Mucosa of gallbladder (tissue), 1 donor: ENCODE results near the gene BAIAP2L1. TPM values are rescaled to one million over a fixed set of nuclear protein-coding genes. Genes with fewer than 3 reads are reported as not detected.
"Not testable (repeated sequence)": the region's sequence is repeated elsewhere in the genome, so short reads cannot be mapped to it uniquely, and the experiment has no call there.

ENCODE experiments used
- DNase-seq: peaks from one replicate; pipeline ENCODE4 v3.0.0-alpha.2; 2020; ENCODE audit warnings: low spot score
- total RNA-seq: library from RNA; stranded (reverse); gene quantifications from one replicate; pipeline ENCODE4 v1.2.1, GENCODE V29; 2021
- donor health status: DM: no; HTN: no; CAD: no.

The BAIAP2L1 gene
- total RNA-seq: 55.8 TPM

DNA sequence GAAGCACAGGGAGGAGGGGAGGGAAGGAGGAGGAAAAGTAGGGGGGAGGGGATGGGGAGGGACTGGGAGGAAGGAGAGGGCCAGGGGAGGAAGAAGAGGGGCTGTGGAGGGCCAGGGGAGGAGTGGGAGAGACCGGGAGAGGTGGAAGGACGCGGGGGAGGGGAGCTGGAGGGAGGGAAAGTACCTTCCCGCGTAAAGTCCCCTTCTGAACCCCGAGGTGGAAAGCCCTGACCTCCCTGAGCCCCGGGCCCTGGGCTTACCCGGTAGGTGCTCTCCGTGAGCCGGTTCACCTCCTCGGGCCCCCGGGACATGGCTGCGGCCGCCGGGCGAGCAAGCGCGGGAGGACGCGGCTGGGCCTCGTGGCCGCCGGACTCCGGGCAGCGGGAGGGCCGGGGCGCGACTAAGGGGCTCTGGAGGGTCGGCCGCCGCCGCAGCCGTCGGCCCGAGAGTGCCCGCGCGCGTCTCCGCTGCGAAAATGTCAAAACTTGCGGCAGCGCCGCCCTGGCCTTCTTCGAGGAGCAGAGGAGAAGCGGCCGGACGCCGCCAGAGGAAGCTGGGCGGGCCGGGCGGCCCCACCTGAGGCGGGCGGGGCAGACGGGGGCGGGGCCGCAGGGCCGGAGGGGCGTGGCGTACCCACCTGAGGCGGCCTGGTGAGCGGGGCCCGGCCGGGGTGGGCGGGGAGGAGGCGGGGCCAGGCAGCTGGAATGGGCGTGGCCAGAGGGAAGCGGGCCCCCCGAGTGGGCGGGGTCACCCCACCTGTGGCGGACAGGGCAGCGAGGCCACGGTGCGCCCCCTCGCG lies at the start of gene BAIAP2L1:
BAIAP2L1 (minus strand) TSS at position 549 of the 799 bp plus-strand sequence; CDS start at position 311, 238 bp downstream.
- peak; percentile 93 for DNase-seq

- DNase-seq: no peak
Measured at GRCh38 chr7:98448766-98449165, 47.9 kb upstream of the BAIAP2L1 start.

GRCh38 chr7:98440992-98441391 lies 40.1 kb upstream of the BAIAP2L1 start:
- DNase-seq: not testable (repeated sequence)

- DNase-seq: no peak
Measured at GRCh38 chr7:98439484-98439883, 38.6 kb upstream of the BAIAP2L1 start.

- no peak for DNase-seq
Measured at GRCh38 chr7:98434087-98434486, 33.2 kb upstream of the BAIAP2L1 start.

GRCh38 chr7:98429799-98430198 lies 28.9 kb upstream of the BAIAP2L1 start:
- DNase-seq: no peak

GRCh38 chr7:98423043-98423442 lies 22.2 kb upstream of the BAIAP2L1 start:
- no peak for DNase-seq

DNA sequence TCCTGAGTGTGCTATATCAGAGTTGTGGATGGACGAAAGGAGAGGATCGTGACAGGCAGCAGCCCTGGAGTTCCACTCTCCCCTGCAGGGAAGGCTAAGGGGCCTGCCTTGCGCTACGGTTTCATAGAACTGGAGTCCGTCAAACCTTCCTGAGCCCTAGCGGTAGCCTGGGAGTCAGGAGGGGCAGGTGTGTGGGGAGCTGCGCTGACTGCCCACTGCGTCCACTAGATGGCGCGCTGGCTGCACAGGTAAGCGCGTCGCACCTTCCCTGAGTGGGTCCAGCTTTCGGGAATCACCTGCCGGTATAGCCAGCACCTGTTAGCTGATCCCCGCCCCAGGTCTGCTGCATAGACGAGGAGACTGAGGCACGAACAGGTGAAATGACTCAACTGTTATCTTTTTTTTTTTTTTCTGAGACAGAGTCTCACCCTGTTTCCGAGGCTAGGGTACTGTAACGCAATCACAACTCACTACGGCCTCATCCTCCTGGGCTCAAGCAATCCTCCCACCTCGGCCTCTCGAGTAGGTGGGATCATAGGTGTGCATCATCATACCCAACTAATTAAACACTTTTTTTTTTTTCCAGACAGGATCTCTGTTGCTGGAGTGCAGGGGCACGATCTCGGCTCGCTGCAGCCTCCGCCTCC lies 20.2 kb upstream of the BAIAP2L1 start:
- DNase-seq: peak; percentile 68

- DNase-seq: not testable (repeated sequence)
Measured at GRCh38 chr7:98419988-98420387, 19.1 kb upstream of the BAIAP2L1 start.

DNA sequence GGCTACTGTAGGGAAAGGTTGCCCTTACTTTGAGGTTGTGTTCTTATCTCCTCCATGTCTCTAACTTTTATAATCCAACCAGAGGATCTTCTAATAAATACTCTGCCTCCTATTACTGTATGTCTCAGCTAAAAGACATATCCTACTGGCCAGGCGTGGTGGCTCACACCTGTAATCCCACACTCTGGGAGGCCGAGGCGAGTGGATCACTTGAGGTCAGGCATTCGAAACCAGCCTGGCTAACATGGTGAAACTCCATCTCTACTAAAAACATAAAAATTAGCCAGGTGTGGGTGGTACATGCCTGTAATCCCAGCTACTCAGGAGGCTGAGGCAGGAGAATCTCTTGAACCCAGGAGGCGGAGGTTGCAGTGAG lies 18.4 kb upstream of the BAIAP2L1 start:
- DNase-seq: not testable (repeated sequence)

DNA sequence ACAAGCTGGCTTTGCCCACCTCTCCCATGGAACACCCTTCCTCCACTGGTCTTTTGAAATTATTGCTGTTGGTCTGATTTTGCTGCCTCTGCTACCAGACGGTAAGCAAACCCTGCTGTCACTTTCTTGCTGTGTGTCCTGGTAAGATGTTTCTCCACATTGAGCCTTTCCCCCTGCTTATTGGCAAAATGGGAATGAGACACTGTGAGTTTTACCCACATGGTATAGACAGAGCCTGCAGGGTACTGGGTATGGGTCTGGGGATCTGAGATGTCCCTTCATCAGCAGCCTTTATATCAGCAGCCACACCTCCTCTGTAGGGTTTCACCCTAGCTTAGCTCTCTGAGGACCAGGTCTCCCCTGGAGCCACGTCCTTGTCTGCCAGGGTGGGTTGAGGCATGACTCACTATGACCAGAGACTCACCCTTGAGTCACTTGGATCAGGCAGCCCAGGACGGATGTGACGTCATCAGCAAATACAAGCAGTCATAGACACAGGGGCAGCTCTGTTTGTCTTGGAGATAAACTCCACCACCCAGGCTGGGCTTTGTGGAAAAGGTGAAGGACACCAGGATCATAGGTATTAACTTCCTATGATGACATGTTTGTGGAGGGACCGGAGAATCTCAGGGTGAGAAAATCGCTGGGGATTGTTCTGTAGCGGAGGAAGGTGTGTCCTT lies 17.9 kb upstream of the BAIAP2L1 start:
- peak; percentile 79 for DNase-seq

- no peak for DNase-seq
Measured at GRCh38 chr7:98418271-98418635, 17.4 kb upstream of the BAIAP2L1 start.

DNA sequence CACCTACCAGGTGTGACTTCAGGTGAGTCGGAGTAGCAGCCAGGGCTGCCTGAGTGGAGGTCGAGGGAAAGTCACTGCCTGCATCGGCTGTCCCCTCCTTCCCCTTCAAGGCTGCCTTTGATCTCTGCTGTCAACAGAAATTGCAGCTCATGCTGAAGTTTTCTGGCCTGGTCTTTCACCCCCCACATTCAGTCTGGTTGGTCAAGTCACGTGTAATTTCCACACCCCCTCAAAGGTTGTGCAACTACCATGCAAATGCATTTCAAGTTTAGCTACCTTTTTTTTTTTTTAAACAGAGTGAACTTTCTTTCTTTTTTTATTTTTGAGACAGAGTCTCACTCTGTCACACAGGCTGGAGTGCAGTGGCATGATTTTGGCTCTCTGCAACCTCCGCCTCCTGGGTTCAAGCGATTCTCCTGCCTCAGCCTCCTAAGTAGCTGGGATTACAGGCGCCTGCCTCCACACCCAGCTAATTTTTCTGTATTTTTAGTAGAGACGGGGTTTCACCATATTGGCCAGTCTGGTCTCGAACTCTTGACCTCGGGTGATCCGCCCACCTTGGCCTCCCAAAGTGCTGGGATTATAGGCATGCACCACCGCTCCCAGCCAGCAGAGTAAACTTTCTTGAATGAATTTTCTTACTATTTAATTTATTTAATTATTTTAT lies 16.8 kb upstream of the BAIAP2L1 start:
- DNase-seq: peak; percentile 55

GRCh38 chr7:98414205-98414900 lies 13.5 kb upstream of the BAIAP2L1 start:
- no peak for DNase-seq

DNA sequence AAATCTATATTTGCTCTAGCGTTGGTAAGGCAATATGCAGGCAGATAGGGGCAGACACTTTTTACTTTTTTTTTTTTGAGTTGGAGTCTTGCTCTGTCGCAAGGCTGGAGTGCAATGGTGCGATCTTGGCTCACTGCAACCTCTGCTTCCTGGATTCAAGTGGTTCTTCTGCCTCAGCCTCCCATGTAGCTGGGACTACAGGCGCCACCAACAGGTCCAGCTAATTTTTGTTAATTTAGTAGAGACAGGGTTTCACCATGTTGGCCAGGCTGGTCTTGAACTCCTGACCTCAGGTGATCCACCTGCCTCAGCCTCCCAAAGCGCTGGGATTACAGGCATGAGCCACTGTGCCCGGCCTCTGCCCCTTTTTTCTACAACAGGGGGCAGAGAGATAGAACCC lies 12.8 kb upstream of the BAIAP2L1 start:
- not testable (repeated sequence) for DNase-seq

DNA sequence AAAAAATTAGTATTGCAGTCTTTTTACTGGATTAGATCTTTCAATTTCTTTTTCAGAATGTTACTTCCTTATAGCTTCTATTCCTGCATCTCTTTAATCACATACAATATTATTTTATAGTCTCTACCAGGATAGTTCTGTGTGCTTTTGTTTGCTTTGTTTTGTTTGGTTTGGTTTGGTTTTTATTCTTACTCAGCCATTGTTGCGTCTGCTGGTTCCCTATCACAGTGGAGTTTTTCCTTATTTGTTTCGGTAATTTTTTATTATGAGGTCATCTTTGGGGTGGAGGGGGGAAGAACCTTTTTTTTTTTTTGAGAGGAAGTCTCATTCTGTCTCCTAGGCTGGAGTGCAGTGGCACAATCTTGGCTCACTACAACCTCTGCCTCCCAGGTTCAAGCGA lies 9.0 kb upstream of the BAIAP2L1 start:
- no peak for DNase-seq

DNA sequence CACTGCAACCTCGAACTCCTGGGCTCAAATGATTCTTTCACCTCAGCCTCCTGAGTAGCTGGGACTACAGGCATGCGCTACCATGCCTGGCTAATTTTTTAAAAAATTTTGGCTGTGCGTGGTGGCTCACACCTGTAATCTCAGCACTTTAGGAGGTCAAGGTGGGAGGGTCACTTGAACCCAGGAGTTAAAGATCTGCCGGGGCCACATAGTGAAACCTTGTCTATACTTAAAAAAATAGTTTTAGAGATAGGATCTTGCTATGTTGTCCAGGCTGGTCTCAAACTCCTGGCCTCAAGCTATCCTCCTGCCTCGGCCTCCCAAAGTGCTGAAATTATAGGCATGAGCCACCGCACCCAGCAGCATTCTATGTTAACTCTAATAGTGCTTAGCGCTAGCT lies 7.3 kb upstream of the BAIAP2L1 start:
- not testable (repeated sequence) for DNase-seq

DNA sequence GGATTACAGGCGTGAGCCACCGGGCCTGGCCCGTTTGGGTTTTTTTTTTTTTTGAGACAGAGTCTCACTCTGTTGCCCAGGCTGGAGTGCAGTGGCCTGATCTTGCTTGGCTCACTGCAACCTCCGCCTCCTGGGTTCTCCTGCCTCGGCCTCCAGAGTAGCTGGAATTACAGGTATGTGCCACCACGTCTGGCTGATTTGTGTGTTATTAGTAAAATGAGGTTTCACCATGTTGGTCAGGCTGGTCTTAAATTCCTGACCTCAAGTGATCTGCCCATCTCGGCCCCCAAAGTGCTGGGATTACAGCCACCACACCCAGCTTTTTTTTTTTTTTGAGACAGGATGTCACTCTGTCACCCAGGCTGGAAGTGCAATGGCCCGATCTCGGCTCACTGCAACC lies 5.9 kb upstream of the BAIAP2L1 start:
- no peak for DNase-seq

- DNase-seq: no peak
Measured at GRCh38 chr7:98404840-98405239, 4.0 kb upstream of the BAIAP2L1 start.

DNA sequence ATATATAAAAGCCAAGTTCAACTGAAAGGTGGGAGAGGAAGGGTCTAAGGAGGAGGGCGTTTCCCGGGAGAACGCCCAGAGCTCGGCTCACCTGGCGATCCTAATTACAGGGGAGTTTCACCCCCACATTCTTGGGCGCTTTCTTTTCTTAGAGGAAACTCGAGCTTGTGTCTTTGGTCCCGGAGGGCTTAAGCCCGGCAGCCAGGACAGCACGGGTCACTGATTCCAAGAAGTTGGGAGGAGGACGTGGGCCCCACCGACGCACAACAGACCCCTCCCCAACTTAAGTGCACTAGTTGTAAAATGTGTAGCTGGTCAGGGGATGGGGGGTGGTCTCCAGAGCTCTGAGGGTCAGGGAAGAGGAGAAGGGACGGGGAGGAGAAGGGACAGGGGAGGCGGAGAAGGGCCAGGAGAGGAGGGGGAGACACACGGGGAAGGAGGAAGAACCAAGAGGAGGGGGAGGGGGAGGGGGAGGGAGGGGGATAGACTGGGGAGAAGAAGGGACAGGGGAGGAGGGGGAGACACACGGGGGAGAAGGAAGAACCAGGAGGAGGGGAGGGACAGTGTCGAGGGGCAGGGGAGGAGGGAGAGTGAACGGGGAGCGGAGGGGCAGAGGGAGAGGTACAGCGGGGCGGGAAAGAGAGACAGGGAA lies 874 bp downstream of the BAIAP2L1 start:
- DNase-seq: no peak

GRCh38 chr7:98399462-98399861 lies 1.4 kb downstream of the BAIAP2L1 start:
- no peak for DNase-seq
